T-helper 1 cell treated with Interleukin-12 subunit alpha and Interleukin-12 subunit beta and Interleukin-4 antibody, amounts not matched to agents 30 ng/mL and 1 ng/mL, for 36 hours (primary cell): Measurements from ENCODE around the gene MRTFB. TPM values are rescaled to one million over a fixed set of nuclear protein-coding genes. Genes with fewer than 3 reads are reported as not detected.

Source experiments
- intact Hi-C: fragments of 100-400 bp; cut with micrococcal nuclease; formaldehyde crosslinking; loops from one replicate; pipeline ENCODE4 v1.15.1; 2024
- total RNA-seq: library from RNA; stranded (reverse); gene quantifications from 2 replicates; pipeline ENCODE4 v1.2.3, GENCODE V29; 2022

MRTFB gene
- total RNA-seq, 1 donor from 2014 or later, result 21.6 TPM

DNA sequence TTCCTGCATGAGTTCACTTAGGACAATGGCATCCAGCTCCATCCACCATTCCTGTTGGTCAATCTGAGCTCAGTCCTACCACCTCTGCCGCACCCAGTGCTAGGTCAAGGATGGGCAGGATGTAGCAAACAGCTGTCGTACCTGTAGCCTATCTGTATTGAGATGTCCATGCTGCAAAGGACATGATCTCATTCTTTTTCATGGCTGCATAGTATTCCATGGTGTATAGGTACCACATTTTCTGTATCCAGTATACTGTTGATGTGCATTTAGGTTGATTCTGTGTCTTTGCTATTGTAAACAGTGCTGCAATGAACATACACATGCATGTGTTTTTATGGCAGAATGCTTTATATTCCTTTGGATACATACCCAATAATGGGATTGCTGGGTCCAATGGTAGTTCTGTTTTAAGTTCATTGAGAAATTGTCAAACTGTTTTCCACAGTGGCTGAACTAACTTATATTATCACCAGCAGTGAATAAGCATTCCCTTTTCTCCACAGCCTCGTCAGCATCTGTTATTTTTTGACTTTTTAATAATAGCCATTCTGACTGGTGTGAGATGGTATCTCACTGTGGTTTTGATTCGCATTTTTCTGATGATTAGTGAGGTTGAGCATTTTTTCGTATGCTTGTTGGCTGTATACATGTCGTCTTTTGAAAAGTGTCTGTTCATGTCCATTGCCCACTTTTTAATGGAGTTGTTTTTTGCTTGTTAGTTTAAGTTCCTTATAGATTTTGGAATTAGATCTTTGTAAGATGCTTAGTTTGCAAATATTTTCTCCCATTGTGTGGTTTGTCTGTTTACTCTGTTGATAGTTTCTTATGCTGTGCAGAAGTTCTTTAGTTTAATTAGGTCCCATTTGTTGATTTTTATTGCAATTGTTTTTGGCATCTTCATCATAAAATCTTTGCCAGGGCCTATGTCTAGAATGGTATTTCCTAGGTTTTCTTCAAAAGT lies 7.2 kb upstream of the MRTFB start:
- intact Hi-C loops, result no loop called here

- intact Hi-C loops, result loop anchor here (2.0 to 10.0 kb wide), 2 partner anchors 123 to 455 kb away; no protein-coding TSS in a partner anchor
Measured at GRCh38 chr16:14069818-14070217, 1.3 kb upstream of the MRTFB start.

GRCh38 chr16:14070555-14070876 lies 603 bp upstream of the MRTFB start:
- intact Hi-C loops, result loop anchor here (2.0 to 10.0 kb wide), 2 partner anchors 122 to 454 kb away; no protein-coding TSS in a partner anchor

GRCh38 chr16:14071576-14072271 lies 605 bp downstream of the MRTFB start:
- intact Hi-C loops, result loop anchor here (1.0 to 10.0 kb wide), 5 partner anchors 121 to 559 kb away; partner anchors contain the start of gene PARN

DNA sequence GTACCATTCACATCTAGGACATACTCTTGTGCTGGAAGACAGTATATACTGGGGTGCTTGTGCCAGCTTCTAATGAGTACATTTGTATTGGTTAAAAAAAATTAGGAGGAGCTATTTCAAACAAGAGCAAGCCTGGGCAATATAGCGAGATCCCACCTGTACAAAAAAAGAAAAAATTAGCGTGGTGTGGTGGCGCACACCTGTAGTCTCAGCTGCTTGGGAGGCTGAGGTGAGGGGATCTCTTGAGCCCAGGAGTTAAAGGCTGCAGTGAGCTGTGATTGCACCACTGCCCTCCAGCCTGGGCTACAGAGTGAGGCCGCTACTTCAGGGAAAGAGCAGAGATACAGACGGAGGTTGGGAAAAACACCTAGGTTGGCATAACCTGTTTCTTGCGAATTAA lies 1.2 kb downstream of the MRTFB start:
- intact Hi-C loops, result loop anchor here (10.0 kb wide), 1 partner anchor 452 kb away; no protein-coding TSS in a partner anchor

- intact Hi-C loops, result loop anchor here (10.0 kb wide), 1 partner anchor 450 kb away; no protein-coding TSS in a partner anchor
Measured at GRCh38 chr16:14074544-14074943, 3.4 kb downstream of the MRTFB start.

- intact Hi-C loops, result loop anchor here (10.0 kb wide), 1 partner anchor 447 kb away; no protein-coding TSS in a partner anchor
Measured at GRCh38 chr16:14077918-14078317, 6.8 kb downstream of the MRTFB start.

DNA sequence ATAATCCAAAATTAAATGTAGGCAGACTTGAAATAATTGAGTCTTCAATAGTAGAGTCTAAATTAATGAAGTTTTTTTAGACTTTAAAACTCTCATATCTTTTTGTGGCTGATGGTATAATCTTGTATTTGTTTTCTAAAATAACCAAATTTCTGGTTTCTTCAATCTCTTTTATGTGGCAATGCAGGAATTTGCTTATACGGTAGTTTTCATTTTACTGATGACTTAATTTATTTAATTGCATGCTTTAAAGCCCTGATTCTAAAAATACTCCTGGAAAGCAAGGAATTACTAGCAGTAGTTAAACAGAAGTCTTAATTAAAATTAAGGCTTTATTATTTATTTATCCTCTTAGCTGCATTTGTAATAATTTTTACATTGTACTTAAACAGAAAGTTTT lies 15.4 kb downstream of the MRTFB start:
- intact Hi-C loops, result no loop called here

- intact Hi-C loops, result no loop called here
Measured at GRCh38 chr16:14087181-14087580, 16.1 kb downstream of the MRTFB start.

DNA sequence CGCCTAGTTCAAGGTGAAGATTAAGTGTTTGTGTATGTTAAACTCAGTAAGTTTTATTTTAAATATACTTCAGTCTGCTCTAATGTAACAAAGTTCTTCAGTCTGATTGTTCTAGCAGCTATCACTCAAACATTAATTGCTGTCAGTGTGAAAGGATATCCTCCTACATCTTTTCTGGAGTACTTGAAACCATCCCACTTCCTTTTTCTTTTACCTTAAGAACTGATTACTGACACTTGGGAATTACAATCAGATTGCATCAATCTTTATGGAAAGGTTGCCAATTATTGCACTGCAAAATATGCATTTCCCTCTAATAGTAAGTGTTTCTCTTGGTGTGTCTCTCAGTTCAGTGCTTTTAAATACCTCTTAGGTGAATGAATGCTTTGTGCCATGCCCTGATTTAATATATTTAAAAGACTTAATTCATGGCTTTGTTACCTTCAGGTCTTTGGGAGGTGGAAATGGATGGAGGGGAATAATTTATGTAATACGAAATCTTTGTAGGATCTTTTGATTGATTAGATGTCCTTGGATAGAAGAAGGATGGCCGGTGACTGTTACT lies 16.6 kb downstream of the MRTFB start:
- intact Hi-C loops, result no loop called here

- intact Hi-C loops, result no loop called here
Measured at GRCh38 chr16:14088155-14088753, 17.1 kb downstream of the MRTFB start.

DNA sequence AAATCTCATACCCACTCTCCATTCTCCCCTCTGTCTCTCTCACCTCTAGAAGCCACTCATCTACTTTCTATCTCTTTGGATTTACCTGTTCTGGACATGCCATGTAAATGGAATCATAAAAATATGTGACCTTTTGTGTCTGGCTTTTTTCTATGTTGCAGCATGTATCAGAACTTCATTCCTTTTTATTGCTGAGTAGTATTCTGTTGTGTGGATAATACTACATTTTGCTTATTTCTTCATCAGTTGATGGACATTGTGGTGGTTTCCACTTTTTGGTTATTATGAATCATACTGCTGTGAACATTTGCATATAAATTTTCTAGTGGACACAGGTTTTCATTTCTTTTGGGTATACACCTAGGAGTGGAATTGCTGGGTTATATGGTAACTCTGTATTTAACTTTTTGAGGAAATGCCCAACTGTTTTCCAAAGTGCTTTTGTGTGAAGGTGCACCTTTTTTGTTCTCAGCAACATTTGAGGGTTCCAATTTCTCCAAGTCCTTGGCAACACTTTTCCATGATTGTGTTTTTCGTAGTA lies 18.2 kb downstream of the MRTFB start:
- intact Hi-C loops, result no loop called here

DNA sequence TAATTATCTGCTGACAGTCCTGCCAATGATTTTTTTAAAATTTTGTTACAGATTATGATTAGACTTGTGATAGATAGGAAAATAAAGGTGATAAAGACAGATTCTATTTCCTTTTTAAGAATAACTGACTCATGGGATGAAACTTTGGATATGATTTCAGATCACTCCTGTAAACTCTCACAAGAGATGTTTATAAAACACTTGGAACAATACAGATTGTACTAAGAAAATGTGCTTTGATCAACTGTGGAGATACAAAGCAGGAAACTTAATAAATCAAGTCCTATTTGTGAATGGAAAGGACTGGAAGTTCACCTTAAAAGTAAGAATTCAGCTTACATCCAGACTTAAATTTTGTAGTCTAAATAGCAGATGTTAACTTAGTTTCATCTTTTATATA lies 21.4 kb downstream of the MRTFB start:
- intact Hi-C loops, result no loop called here

DNA sequence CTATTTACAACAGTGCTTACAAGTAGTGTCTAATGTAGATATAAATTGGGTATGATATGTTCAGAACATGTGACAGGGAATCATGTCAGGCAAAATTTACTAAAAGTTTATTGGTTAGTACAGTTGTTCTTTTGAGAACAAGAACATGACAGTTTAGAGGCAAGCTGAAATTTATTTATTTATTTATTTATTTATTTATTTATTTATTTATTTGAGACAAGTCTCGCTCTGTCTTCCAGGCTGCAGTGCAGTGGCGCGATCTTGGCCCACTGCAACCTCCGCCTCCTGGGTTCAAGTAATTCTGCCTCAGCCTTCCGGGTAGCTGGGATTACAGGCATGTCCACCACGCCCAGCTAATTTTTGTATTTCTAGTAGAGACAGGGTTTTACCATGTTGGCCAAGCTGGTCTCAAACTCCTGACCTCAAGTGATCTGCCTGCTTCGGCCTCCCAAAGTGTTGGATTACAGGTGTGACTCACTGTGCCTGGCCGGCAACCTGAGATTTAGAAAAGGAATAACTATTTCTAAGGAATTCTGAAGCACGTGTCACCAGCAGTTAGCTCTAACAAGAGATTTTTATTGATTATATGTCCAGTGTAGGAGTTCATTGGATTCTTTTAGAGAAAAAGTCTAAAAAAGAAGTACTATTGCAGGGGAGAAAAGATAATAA lies 24.9 kb downstream of the MRTFB start:
- intact Hi-C loops, result no loop called here

- intact Hi-C loops, result no loop called here
Measured at GRCh38 chr16:14097182-14097959, 26.3 kb downstream of the MRTFB start.

GRCh38 chr16:14098081-14098480 lies 27.0 kb downstream of the MRTFB start:
- intact Hi-C loops, result no loop called here

DNA sequence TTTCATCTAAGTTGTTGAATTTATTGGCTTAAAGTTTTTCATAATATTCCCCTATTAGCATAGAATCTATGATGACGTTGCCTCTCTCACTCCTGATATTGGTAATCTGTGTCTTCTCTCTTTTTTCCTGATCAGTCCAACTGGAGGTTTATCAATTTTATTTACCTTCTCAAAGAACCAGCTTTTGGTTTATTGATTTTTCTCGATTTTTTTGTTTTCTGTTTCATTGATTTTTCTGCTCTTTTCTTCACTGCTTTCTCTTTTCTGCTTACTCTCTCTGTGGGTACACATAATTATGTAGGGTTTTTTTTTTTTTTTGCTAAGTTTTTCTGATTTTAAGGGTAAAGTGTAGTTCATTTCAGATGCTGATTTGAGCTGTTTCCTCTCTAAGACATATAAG lies 29.7 kb downstream of the MRTFB start:
- intact Hi-C loops, result no loop called here

GRCh38 chr16:14101415-14101814 lies 30.3 kb downstream of the MRTFB start:
- intact Hi-C loops, result no loop called here

DNA sequence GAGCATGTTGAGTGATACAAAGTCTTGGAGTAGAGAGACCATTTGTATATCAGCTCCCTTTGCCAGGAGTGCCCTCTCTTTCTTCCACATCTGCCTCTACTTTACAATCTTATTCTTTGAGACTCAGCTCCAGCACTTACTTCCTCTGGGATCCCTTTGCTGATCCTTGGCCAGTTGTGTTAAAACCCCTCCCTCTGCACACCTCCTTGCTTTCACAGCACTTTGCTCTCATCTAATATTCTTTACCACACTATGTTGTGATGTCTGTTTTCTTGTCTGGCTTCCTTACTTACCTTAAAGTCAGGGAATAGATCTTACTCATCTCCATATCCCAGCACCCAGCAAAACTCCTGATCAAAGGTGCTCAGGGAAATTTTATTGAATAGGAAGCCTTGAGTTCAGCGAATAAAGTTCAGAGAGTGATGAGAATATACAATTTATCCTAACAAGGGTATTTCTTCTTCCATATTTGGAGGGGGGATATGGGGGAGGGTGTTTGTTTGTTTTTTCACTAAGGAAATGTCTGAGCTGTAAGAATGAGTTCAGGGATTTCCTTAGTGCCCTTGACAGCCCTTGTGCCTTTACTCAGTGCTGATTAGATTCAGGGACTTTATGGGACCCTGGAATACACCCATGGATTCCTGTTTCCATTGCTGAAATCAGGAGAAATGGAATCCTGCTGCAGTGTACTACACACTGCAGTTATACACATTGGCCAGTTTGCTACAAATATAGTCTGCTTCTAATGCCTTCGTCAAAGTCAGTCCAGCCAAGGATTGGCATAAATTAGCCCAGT lies 32.0 kb downstream of the MRTFB start:
- intact Hi-C loops, result no loop called here
